GM12878 (cell line): ENCODE data around the gene AKT3. TPM values are rescaled to one million over a fixed set of nuclear protein-coding genes. Genes with fewer than 3 reads are reported as not detected.
A peak's percentile ranks its signal among the peaks of the same experiment; 100 is the strongest.

Experiments used
- BHLHE40 ChIP-seq, 2 experiments: fragments of 450-650 bp in 1 of 2; IDR thresholded peaks; 2 replicates each; pipeline ENCODE4 v1.6.1; 2011 to 2017; ENCODE audit warnings: low read depth in 2 of 2, borderline replicate concordance in 1 of 2, improper control_type of control experiment in 1 of 2, low read length in 1 of 2, mild to moderate bottlenecking in 1 of 2
- CBX5 ChIP-seq: sonication (generic); IDR thresholded peaks from 2 replicates; pipeline ENCODE4 v1.6.1; 2016; ENCODE audit warnings: low read depth, moderate library complexity, mild to moderate bottlenecking, inconsistent platforms
- CREB1 ChIP-seq: IDR thresholded peaks from 2 replicates; pipeline ENCODE4 v1.6.1; 2012; ENCODE audit warnings: low read depth, mild to moderate bottlenecking, inconsistent platforms
- CTCF ChIP-seq, 3 experiments: IDR thresholded peaks in 2 of 3; conservative IDR thresholded peaks in 1 of 3; 2 replicates each; pipeline ENCODE4 v1.5.1; 2011; ENCODE audit warnings: low read depth in 3 of 3, low read length in 3 of 3, mild to moderate bottlenecking in 3 of 3, control low read depth in 2 of 3, moderate library complexity in 2 of 3, inconsistent platforms in 1 of 3, mixed read lengths in 1 of 3; ENCODE audit not compliant: control insufficient read depth in 2 of 3, insufficient read depth in 1 of 3; ENCODE audit errors: extremely low read depth in 1 of 3
- GATAD2B ChIP-seq: fragments of 450-650 bp; conservative IDR thresholded peaks from 2 replicates; pipeline ENCODE4 v1.6.1; 2017; ENCODE audit warnings: low read depth, mild to moderate bottlenecking, moderate library complexity
- HDAC6 ChIP-seq: fragments of 200-600 bp; sonication (generic); IDR thresholded peaks from one replicate; pipeline ENCODE4 v1.8.0; 2017; ENCODE audit warnings: antibody characterized with exemption; ENCODE audit not compliant: unreplicated experiment
- HDGF ChIP-seq: fragments of 450-650 bp; IDR thresholded peaks from 2 replicates; pipeline ENCODE4 v1.6.1; 2016; ENCODE audit warnings: antibody characterized with exemption
- IKZF2 ChIP-seq, 2 experiments: fragments of 450-650 bp; IDR thresholded peaks; 2 replicates each; pipeline ENCODE4 v1.6.1; 2017; ENCODE audit warnings: mild to moderate bottlenecking in 2 of 2, moderate library complexity in 2 of 2
- IRF4 ChIP-seq: IDR thresholded peaks from 2 replicates; pipeline ENCODE4 v1.6.1; 2011; ENCODE audit warnings: low read depth, low read length
- NR2C2 ChIP-seq: IDR thresholded peaks from 2 replicates; pipeline ENCODE4 v1.6.1; 2011; ENCODE audit warnings: borderline replicate concordance, low read depth; ENCODE audit not compliant: control insufficient read depth, insufficient read length
- POU2F2 ChIP-seq: IDR thresholded peaks from 3 replicates; pipeline ENCODE4 v1.6.1; 2011; ENCODE audit warnings: low read depth, mild to moderate bottlenecking, low read length, borderline replicate concordance
- RBBP5 ChIP-seq: fragments of 200-600 bp; sonication (generic); conservative IDR thresholded peaks from 2 replicates; pipeline ENCODE4 v1.6.1; 2016
- RCOR1 ChIP-seq: conservative IDR thresholded peaks from 2 replicates; pipeline ENCODE4 v1.6.1; 2012; ENCODE audit warnings: low read depth, low read length, improper control_type of control experiment
- SMAD1 ChIP-seq: fragments of 450-650 bp; IDR thresholded peaks from 2 replicates; pipeline ENCODE4 v1.6.1; 2018; ENCODE audit warnings: mild to moderate bottlenecking, low read depth; ENCODE audit not compliant: partially characterized antibody
- SMC3 ChIP-seq: IDR thresholded peaks from 2 replicates; pipeline ENCODE4 v1.6.1; 2011; ENCODE audit warnings: low read length, improper control_type of control experiment, borderline replicate concordance
- SP1 ChIP-seq: IDR thresholded peaks from one replicate; pipeline ENCODE4 v1.6.1; 2011; ENCODE audit warnings: low read depth, low read length
- SUPT20H ChIP-seq: IDR thresholded peaks from 2 replicates; pipeline ENCODE4 v1.6.1; 2011; ENCODE audit warnings: low read depth, mild to moderate bottlenecking, low read length, moderate library complexity, borderline replicate concordance; ENCODE audit not compliant: control insufficient read depth
- TCF7 ChIP-seq: IDR thresholded peaks from 2 replicates; pipeline ENCODE4 v1.6.1; 2014; ENCODE audit warnings: antibody characterized with exemption, borderline replicate concordance
- ZNF622 ChIP-seq: fragments of 450-650 bp; IDR thresholded peaks from 2 replicates; pipeline ENCODE4 v1.6.1; 2017; ENCODE audit warnings: mild to moderate bottlenecking, inconsistent platforms
- polyA plus RNA-seq, 11 experiments: library from polyadenylated mRNA; depleted of rRNA in 4 of 11; unstranded in 6 of 11; stranded (reverse) in 5 of 11; fragments of >200 nt; fragmentation: Nextera tagmentation in 4 of 11; fragmentation: Illumina TruSeq in 1 of 11; extraction: Ambion mirVana in 4 of 11; extraction: Trizol in 1 of 11; gene quantifications; 1 replicate in 1 of 11; 2 replicates in 10 of 11; pipeline versions ENCODE4 v1.2.1 to v1.2.3, GENCODE V29; 2011 to 2016; ENCODE audit warnings: inconsistent platforms in 2 of 11, missing spikeins in 2 of 11, low read depth in 1 of 11
- total RNA-seq, 4 experiments: library from RNA; depleted of rRNA in 3 of 4; stranded (reverse); fragments of >200 nt in 3 of 4; fragmentation: Illumina TruSeq in 1 of 4; extraction: Trizol in 1 of 4; gene quantifications; 2 replicates each; pipeline versions ENCODE4 v1.2.1 to v1.2.3, GENCODE V29; 2013 to 2021
- TF ChIP-seq, protein P1 (sequence below): IDR thresholded peaks from 2 replicates; pipeline ENCODE4 v1.6.1; 2011; ENCODE audit warnings: borderline replicate concordance, low read depth, mild to moderate bottlenecking, moderate library complexity, mixed read lengths, low read length; ENCODE audit not compliant: insufficient read depth; ENCODE audit errors: extremely low read length
- TF ChIP-seq, protein P2 (sequence below): fragments of 450-650 bp; formaldehyde crosslinking; IDR thresholded peaks from 2 replicates; pipeline ENCODE4 v1.5.0; 2022; ENCODE audit warnings: mild to moderate bottlenecking, missing genetic modification characterization
- TF ChIP-seq, protein P3 (sequence below): IDR thresholded peaks from 2 replicates; pipeline ENCODE4 v1.6.1; 2011; ENCODE audit warnings: mild to moderate bottlenecking, low read depth, low read length, moderate library complexity; ENCODE audit not compliant: insufficient replicate concordance

The AKT3 gene
- total and polyA plus RNA-seq, 10 of the 15 experiments (the other 5 are each of a cell fraction or from before 2014, with no cell fraction given) = 0.03 to 0.56 (median 0.19) TPM

DNA sequence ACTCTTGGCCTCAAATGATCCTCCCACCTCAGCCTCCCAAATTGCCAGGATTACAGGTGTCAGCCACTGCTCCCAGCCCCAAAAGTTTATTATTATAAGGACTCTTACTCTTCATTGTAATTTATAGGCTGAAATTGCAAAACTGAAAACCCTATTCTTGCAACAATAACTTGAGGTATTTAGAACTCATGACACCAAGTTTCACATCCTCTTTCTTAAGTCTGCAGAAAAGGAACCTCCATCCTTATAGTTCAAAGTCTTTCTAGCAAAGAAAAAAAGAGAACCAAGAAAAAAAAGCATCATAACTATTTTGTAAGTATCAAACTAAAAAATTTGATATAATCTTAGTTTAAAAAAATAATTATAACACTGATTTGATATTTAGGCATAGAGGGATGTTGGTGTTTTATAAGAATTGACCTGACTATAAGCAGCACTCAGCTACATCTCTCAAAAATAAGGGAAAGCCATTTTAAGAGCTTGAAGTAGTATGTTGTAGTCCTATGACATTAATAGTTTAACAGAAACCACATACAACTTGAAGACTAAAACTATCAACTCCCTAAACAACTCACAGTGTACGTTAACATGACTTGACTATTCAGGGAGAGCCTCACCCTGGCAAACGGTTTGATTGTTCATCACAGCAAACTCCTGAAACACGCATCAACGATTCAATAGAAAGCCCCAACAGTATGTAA lies 122.4 kb downstream of the AKT3 start (continued):
- TF ChIP-seq SUPT20H (no peak), RCOR1 (peak; percentile 72; the same call in 1 of the 2 replicates), RBBP5 (no peak), GATAD2B (no peak), SMAD1 (no peak), ZNF622 (no peak), POU2F2 (no peak), SP1 (no peak), NR2C2 (no peak), HDAC6 (no peak), CREB1 (no peak; the same call in 1 of the 2 replicates), IRF4 (peak; percentile 42; the same call in 1 of the 2 replicates), CTCF (IDR thresholded peaks at IDR 0.05 in 2 of 3, conservative IDR thresholded peaks at IDR 0.05 in 1 of 3; ENCODE audit: control insufficient read depth in 2 of 3, extremely low read depth in 1 of 3, insufficient read depth in 1 of 3, low read depth in 3 of 3, low read length in 3 of 3) (no peak), BHLHE40 (IDR thresholded peaks at IDR 0.05; ENCODE audit: borderline replicate concordance in 1 of 2, low read depth in 2 of 2, low read length in 1 of 2) (no peak), SMC3 (no peak), CBX5 (peak; percentile 55), IKZF2 (IDR thresholded peaks at IDR 0.05) (peak in 1 of 2 experiments; percentile 62; a peak in 3 of 4 replicates), TCF7 (0 out of 2 replicates have a peak, but pooled peaks have one; percentile 16), HDGF (no peak)
- TF ChIP-seq, protein P1, sequence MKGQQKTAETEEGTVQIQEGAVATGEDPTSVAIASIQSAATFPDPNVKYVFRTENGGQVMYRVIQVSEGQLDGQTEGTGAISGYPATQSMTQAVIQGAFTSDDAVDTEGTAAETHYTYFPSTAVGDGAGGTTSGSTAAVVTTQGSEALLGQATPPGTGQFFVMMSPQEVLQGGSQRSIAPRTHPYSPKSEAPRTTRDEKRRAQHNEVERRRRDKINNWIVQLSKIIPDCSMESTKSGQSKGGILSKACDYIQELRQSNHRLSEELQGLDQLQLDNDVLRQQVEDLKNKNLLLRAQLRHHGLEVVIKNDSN = no peak
- TF ChIP-seq, protein P2, sequence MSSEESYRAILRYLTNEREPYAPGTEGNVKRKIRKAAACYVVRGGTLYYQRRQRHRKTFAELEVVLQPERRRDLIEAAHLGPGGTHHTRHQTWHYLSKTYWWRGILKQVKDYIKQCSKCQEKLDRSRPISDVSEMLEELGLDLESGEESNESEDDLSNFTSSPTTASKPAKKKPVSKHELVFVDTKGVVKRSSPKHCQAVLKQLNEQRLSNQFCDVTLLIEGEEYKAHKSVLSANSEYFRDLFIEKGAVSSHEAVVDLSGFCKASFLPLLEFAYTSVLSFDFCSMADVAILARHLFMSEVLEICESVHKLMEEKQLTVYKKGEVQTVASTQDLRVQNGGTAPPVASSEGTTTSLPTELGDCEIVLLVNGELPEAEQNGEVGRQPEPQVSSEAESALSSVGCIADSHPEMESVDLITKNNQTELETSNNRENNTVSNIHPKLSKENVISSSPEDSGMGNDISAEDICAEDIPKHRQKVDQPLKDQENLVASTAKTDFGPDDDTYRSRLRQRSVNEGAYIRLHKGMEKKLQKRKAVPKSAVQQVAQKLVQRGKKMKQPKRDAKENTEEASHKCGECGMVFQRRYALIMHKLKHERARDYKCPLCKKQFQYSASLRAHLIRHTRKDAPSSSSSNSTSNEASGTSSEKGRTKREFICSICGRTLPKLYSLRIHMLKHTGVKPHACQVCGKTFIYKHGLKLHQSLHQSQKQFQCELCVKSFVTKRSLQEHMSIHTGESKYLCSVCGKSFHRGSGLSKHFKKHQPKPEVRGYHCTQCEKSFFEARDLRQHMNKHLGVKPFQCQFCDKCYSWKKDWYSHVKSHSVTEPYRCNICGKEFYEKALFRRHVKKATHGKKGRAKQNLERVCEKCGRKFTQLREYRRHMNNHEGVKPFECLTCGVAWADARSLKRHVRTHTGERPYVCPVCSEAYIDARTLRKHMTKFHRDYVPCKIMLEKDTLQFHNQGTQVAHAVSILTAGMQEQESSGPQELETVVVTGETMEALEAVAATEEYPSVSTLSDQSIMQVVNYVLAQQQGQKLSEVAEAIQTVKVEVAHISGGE (CRISPR knock-in tag) = no peak
- TF ChIP-seq, protein P3, sequence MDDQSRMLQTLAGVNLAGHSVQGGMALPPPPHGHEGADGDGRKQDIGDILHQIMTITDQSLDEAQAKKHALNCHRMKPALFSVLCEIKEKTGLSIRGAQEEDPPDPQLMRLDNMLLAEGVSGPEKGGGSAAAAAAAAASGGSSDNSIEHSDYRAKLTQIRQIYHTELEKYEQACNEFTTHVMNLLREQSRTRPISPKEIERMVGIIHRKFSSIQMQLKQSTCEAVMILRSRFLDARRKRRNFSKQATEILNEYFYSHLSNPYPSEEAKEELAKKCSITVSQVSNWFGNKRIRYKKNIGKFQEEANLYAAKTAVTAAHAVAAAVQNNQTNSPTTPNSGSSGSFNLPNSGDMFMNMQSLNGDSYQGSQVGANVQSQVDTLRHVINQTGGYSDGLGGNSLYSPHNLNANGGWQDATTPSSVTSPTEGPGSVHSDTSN = no peak
